SK-N-MC (cell line): Measurements from ENCODE around the gene MACROD2.

Source experiments
- EZH2 ChIP-seq: fragments of 200-600 bp; sonication (generic); IDR thresholded peaks from one replicate; pipeline ENCODE4 v1.6.1; 2017; ENCODE audit warnings: antibody characterized with exemption
- POLR2AphosphoS5 ChIP-seq: IDR thresholded peaks from 2 replicates; pipeline ENCODE4 v1.6.1; 2012; ENCODE audit warnings: mild to moderate bottlenecking, low read depth, low read length, borderline replicate concordance

GRCh38 chr20:15018966-15019365, 1023.6 kb downstream of the MACROD2 start:
- TF ChIP-seq POLR2AphosphoS5 (no peak), EZH2 (no peak)
